ENCODE data around the gene C1QTNF5.

- no peak for TF ChIP-seq POLR2AphosphoS5 (IDR thresholded peaks at IDR 0.05; ENCODE audit: low read depth, low read length)
- TF ChIP-seq POLR2A (IDR thresholded peaks at IDR 0.05; ENCODE audit: low read depth, low read length) = no peak
- TF ChIP-seq TAF1 (IDR thresholded peaks at IDR 0.05; ENCODE audit: borderline replicate concordance, low read depth, low read length) = no peak
These were observed 3.8 kb upstream of the C1QTNF5 start for GRCh38 chr11:119344291-119345010.
